IgD-negative memory B cell (primary cell): ENCODE results near the gene NBAS. TPM values are rescaled to one million over a fixed set of nuclear protein-coding genes. Genes with fewer than 3 reads are reported as not detected.
"Not testable (repeated sequence)": the region's sequence is repeated elsewhere in the genome, so short reads cannot be mapped to it uniquely, and the experiment has no call there.

Experiments used
- H3K27ac Mint-ChIP-seq, 3 donors: one replicate each; pipeline ENCODE4 v1.8.0; 2020 to 2022; ENCODE audit warnings: mild to moderate bottlenecking in 3 of 3, mixed read lengths in 3 of 3, moderate library complexity in 1 of 3
- H3K27me3 Mint-ChIP-seq: one replicate; pipeline ENCODE4 v1.8.0; 2021; ENCODE audit warnings: mixed read lengths
- H3K36me3 Mint-ChIP-seq: one replicate; pipeline ENCODE4 v1.8.0; 2020; ENCODE audit warnings: mild to moderate bottlenecking, mixed read lengths
- H3K4me1 Mint-ChIP-seq, 3 donors: one replicate each; pipeline ENCODE4 v1.8.0; 2020 to 2022; ENCODE audit warnings: mixed read lengths in 3 of 3, mild to moderate bottlenecking in 1 of 3
- H3K4me3 Mint-ChIP-seq, 4 donors: one replicate each; pipeline ENCODE4 v1.8.0; 2020 to 2022; ENCODE audit warnings: mild to moderate bottlenecking in 4 of 4, mixed read lengths in 4 of 4, moderate library complexity in 3 of 4
- H3K9me3 Mint-ChIP-seq, 3 donors: one replicate each; pipeline ENCODE4 v1.8.0; 2020 to 2021; ENCODE audit warnings: mixed read lengths in 3 of 3, mild to moderate bottlenecking in 1 of 3
- polyA plus RNA-seq: library from polyadenylated mRNA; unstranded; fragments of 300-500 nt; fragmentation: Illumina TruSeq; gene quantifications from one replicate; pipeline ENCODE4 v1.2.3, GENCODE V29; 2021

The NBAS gene
- polyA plus RNA-seq, 1 donor from 2014 or later: 12.6 TPM

DNA sequence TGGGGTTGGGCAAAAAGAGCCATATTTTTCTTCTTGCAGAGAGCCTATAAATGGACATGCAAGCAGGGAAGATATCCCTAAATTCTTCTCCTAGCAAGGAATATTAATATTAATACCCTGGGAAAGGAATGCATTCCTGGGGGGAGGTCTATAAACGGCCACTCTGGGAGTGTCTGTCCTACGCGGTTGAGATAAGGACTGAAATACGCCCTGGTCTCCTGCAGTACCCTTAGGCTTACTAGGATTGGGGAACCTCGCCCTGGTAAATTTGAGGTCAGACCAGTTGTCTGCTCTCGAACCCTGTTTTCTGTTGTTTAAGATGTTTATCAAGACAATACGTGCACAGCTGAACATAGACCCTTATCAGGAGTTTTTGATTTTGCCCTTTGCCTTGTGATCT lies 302.7 kb downstream of the NBAS start:
- peaks cover 2 to 16% (median 7%) of the 10 kb centered on the region in 3 donors for H3K9me3 Mint-ChIP-seq
- H3K4me3 Mint-ChIP-seq, H3K27ac Mint-ChIP-seq, H3K27me3 Mint-ChIP-seq, H3K4me1 Mint-ChIP-seq: not testable (repeated sequence)
- H3K36me3 Mint-ChIP-seq: peaks cover 14% of the 10 kb centered on the region

DNA sequence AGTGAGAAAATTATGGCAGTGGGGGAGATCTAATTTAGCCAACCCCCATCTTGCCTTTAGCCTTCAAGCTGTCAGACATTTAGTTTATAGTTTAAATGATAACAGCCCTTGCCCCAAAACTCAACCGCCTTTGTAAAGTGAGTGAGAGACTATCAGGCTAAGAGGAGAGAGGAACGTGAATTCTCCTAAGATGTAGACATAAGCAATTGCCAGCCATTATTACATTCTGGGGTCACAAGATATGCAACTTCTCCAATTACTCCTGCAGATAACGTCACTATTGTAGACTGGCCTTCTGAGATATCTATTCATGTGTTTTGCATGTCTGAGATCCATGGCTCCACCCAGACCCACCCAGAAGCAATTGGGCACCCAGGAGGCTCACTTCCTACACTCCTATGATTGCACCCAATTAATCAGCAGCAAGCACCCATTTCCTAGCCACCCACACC lies 307.3 kb downstream of the NBAS start:
- Mint-ChIP-seq H3K36me3 (peaks cover 7% of the 10 kb centered on the region), H3K27ac (no peak overlapping the region), H3K27me3 (no peaks in the 10 kb centered on the region), H3K4me1 (peaks cover 2 to 6% (median 4%) of the 10 kb centered on the region in 3 donors), H3K9me3 (peaks cover 4 to 14% (median 6%) of the 10 kb centered on the region in 3 donors), H3K4me3 (peak overlapping the region in 1 of 4 donors; percentile 19)

DNA sequence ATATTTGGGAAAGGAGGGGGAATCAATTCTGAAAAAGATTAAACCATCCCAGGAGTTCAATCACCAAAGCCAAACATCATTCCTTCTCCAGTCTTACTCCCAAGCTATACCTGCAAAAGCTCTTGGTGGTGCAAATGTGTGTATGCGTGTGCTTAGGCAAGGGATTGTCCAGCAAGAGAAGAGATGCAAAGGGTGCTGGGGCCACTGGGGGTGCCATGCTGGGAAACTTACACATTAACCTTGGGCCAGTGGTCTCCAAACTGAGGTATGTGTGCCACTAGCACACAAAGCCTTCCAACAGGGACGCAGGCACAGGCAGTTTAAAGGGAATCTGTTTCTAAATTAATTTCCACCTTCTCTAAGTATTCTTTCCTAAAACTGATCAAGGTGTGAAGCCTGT lies 307.9 kb downstream of the NBAS start:
- Mint-ChIP-seq H3K4me1 (peaks cover 2 to 8% (median 6%) of the 10 kb centered on the region in 3 donors), H3K27me3 (no peaks in the 10 kb centered on the region), H3K27ac (no peak overlapping the region), H3K36me3 (peaks cover 7% of the 10 kb centered on the region), H3K9me3 (peaks cover 4 to 14% (median 6%) of the 10 kb centered on the region in 3 donors), H3K4me3 (no peak overlapping the region)

DNA sequence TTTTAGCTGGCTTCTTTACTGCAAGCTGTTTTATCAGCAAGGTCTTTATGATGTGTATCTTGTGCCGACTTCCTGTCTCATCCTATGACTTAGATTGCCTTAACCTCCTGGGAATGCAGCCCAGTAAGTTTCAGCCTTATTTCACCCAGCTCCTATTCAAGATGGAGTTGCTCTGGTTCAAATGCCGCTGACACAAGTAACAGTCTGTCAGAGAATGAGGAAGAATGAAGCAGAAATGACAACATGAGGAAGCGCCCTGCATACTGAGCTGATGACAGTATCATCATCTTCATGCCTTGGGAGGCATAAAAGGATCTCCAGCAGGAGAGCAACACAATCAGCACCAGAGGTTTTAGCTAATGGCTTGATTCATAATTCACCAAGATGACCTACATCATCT lies 309.4 kb downstream of the NBAS start:
- H3K4me1 Mint-ChIP-seq: peaks cover 2 to 11% (median 6%) of the 10 kb centered on the region in 3 donors
- H3K27me3 Mint-ChIP-seq: no peaks in the 10 kb centered on the region
- H3K9me3 Mint-ChIP-seq: peaks cover 4 to 11% (median 4%) of the 10 kb centered on the region in 3 donors
- peaks cover 7% of the 10 kb centered on the region for H3K36me3 Mint-ChIP-seq
- H3K27ac Mint-ChIP-seq: no peak overlapping the region
- H3K4me3 Mint-ChIP-seq: no peak overlapping the region

DNA sequence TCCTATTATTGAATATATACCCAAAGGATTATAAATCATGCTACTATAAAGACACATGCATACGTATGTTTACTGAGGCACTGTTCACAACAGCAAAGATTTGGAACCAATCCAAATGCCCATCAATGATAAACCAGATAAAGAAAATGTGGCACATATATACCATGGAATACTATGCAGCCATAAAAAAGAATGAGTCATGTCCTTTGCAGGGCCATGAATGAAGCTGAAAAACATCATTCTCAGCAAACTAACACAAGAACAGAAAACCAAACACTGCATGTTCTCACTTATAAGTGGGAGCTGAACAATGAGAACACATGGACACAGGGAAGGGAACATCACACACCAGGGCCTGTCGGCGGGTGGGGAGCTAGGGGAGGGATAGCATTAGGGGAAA lies 310.2 kb downstream of the NBAS start:
- Mint-ChIP-seq H3K27ac (peak overlapping the region in 1 of 3 donors; percentile 32), H3K4me1 (peaks cover 2 to 11% (median 6%) of the 10 kb centered on the region in 3 donors), H3K9me3 (peaks cover 4 to 11% (median 4%) of the 10 kb centered on the region in 3 donors)
- H3K36me3 Mint-ChIP-seq, H3K4me3 Mint-ChIP-seq, H3K27me3 Mint-ChIP-seq: not testable (repeated sequence)

DNA sequence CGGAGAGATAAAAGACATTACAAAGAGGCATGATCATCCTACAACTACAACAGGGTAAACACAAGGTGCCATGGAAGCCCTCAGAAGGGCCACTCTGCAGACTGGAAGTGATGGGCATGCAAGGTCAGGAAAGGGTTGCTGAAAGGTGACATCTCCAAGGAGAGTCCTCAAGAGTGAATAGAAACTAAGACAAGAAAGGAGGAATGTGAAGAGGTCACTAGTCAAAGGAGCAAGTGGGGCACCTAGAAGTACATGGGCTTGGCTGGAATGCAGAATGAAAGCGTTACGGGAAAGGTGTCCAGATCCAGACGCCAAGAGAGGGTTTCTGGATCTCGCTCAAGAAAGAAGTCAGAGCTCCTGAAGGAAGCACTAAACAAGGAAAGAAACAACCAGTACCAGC lies 314.3 kb downstream of the NBAS start:
- H3K27ac Mint-ChIP-seq: no peak overlapping the region
- H3K4me3 Mint-ChIP-seq: no peak overlapping the region
- H3K9me3 Mint-ChIP-seq: peaks cover 2 to 11% (median 4%) of the 10 kb centered on the region in 3 donors
- H3K27me3 Mint-ChIP-seq: no peaks in the 10 kb centered on the region
- H3K4me1 Mint-ChIP-seq: peaks cover 1 to 13% (median 6%) of the 10 kb centered on the region in 3 donors
- H3K36me3 Mint-ChIP-seq: peaks cover 14% of the 10 kb centered on the region

DNA sequence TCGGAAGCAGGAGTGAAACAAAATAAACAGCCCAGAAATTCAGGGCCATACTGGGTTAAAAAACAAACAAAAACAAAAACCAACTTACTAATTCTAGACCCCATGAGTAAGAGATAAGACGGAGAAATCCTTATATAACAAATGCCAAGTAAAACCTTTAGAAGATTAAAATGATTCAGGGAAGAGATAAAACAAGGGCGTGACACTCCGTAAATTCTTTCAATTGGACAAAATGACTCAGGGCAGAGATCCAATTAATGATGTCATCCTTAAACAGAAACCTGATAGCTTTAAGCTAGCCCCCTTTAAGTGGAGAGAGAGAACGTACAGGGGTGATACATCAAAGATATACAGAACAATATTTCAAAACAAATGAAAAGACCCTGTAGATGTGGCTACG lies 317.4 kb downstream of the NBAS start:
- Mint-ChIP-seq H3K4me1 (peaks cover 0 to 13% (median 1%) of the 10 kb centered on the region in 3 donors), H3K36me3 (peaks cover 7% of the 10 kb centered on the region), H3K27ac (no peak overlapping the region), H3K4me3 (no peak overlapping the region), H3K9me3 (no peaks in the 10 kb centered on the region), H3K27me3 (no peaks in the 10 kb centered on the region)

DNA sequence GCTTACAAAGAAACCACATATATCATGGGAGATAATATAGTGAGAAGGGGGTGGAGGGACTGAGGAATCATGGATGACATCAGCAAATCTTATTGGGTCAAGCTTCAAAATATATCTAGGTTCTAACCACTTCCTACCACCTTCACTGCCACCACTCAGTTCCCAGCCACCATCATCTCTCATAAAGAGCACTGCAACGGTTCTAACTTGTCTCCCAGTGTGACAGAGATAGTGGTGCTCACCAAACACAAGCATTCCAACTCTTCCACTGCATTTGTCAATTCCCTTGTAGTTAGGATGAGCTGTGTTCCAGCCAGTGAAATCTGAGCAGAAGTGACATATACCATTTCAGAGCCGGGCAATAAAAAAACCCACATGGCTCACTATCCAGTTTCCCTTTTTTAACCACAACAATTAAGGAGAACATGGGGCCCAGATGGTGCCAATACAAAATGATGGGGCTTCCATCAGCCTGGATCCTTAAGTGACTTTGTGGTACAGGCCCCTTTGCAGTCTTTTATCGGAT lies 318.1 kb downstream of the NBAS start:
- peaks cover 10% of the 10 kb centered on the region for H3K36me3 Mint-ChIP-seq
- no peak overlapping the region for H3K27ac Mint-ChIP-seq
- H3K4me3 Mint-ChIP-seq: no peak overlapping the region
- H3K27me3 Mint-ChIP-seq: no peaks in the 10 kb centered on the region
- no peaks in the 10 kb centered on the region for H3K9me3 Mint-ChIP-seq
- peaks cover 0 to 6% (median 1%) of the 10 kb centered on the region in 3 donors for H3K4me1 Mint-ChIP-seq

DNA sequence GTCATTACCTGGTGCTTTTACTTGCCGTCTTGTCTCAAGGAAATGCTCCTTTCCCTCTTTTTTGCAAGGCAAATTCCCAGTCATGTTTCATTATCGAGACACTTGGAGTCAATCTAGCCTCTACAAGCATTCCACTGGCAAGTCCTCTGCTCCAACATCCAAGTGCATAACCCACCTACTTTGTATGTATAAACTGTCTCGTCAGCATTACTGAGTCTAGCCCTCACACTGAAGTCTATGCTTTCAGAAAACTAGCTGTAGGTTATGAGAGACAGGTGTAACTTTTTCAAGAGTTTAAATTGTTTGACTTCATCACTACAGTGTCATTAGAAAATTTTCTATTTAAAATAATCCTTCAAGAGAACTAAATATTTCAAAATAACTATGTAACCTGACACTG lies 319.2 kb downstream of the NBAS start:
- Mint-ChIP-seq H3K4me1 (peaks cover 0 to 5% (median 1%) of the 10 kb centered on the region in 3 donors), H3K27ac (no peak overlapping the region), H3K27me3 (no peaks in the 10 kb centered on the region), H3K9me3 (no peaks in the 10 kb centered on the region), H3K4me3 (no peak overlapping the region), H3K36me3 (peaks cover 11% of the 10 kb centered on the region)

DNA sequence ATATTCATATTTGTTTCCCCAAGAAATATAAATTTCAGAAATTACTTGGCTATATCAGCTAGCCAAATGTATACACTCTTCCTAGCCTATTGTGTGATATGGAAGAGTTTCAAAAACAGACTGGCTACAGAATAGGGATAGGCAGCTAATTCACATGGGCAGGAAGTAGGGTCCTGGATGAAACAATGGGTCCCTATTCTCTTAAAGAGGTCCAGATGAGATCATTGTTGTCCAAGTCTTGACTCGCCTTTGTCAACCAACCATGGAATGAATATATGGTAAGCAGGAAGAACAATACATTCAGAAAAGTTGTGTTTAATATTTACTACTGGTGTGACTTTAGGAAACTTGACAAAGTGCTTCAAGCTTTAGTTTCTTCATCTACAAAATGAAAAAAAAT lies 319.9 kb downstream of the NBAS start:
- Mint-ChIP-seq H3K27me3 (no peaks in the 10 kb centered on the region), H3K4me3 (no peak overlapping the region), H3K27ac (no peak overlapping the region), H3K9me3 (no peaks in the 10 kb centered on the region), H3K4me1 (peaks cover 0 to 5% (median 1%) of the 10 kb centered on the region in 3 donors), H3K36me3 (peaks cover 11% of the 10 kb centered on the region)

DNA sequence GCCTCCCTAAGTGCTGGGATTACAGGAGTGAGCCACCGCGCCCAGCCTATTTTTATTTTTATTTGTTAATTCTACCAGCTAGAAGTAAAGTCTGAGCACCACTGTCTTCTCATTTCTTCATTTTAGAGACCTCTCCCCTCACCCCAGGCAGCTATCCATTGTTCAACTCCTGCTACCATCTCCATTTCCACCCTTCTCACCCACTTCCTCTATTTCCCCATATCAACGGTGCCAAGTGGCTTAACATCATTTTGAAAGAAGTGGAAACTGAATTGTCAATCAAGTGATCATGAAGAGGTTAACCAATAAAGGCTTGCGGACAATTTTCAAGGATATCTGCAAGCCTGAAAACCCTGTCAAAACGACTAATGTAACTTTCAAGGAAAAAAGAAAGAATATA lies 323.1 kb downstream of the NBAS start:
- peaks cover 10% of the 10 kb centered on the region for H3K36me3 Mint-ChIP-seq
- H3K27me3 Mint-ChIP-seq: no peaks in the 10 kb centered on the region
- H3K9me3 Mint-ChIP-seq: no peaks in the 10 kb centered on the region
- no peak overlapping the region for H3K27ac Mint-ChIP-seq
- no peak overlapping the region for H3K4me3 Mint-ChIP-seq
- H3K4me1 Mint-ChIP-seq: no peaks in the 10 kb centered on the region

DNA sequence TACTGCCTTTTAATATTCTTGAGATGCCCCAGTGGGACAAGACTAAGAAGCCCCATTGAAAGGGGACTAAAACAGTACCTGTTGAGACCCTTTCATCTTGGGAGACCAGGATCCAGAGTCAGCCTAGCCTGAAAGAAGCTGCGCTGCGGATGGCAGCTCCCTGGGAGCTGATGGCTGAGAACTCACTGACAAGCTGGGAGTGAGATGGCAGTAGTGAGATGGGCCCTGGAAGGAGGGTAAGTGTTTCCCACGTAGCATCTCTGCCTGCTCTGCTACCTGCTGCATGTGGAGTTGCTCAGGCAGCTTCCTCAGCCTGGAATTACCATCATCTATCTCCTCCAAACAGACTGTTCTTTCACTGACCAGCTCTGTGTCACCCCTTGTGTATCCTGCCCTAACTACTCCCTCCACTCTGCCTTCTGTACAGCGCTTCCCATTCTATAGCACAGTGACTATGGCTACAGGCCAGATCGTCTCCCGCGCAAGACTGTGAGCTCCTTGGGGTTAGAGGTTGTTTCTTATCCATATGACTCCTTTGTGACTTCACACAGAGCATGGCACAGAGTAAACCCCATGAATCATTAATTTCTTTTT lies 330.4 kb downstream of the NBAS start:
- no peak overlapping the region for H3K4me3 Mint-ChIP-seq
- H3K9me3 Mint-ChIP-seq: peaks cover 0 to 10% (median 2%) of the 10 kb centered on the region in 3 donors
- H3K27ac Mint-ChIP-seq: no peak overlapping the region
- peaks cover 32% of the 10 kb centered on the region for H3K36me3 Mint-ChIP-seq
- no peaks in the 10 kb centered on the region for H3K4me1 Mint-ChIP-seq
- no peaks in the 10 kb centered on the region for H3K27me3 Mint-ChIP-seq

DNA sequence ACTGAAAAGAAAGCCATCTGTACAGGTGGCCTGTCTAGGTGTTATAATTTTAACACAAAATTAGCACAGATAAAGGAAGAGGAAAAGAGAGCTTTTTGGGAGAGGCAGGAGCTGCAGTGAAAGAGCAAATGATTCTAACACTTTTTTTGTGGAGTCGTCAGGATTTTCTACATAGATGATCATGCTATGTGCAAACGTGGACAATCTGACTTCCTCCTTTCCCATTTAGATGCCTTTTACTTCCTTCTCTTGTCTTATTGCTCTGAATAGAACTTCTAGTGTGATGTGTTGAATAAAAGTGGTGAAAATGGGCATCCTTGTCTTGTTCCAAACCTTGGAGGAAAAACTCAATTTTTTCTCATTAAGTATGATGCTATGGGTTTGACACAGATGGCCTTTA lies 334.5 kb downstream of the NBAS start:
- Mint-ChIP-seq H3K27ac (no peak overlapping the region), H3K4me3 (no peak overlapping the region), H3K9me3 (peaks cover 0 to 10% (median 2%) of the 10 kb centered on the region in 3 donors), H3K4me1 (no peaks in the 10 kb centered on the region), H3K36me3 (peaks cover 28% of the 10 kb centered on the region), H3K27me3 (no peaks in the 10 kb centered on the region)

DNA sequence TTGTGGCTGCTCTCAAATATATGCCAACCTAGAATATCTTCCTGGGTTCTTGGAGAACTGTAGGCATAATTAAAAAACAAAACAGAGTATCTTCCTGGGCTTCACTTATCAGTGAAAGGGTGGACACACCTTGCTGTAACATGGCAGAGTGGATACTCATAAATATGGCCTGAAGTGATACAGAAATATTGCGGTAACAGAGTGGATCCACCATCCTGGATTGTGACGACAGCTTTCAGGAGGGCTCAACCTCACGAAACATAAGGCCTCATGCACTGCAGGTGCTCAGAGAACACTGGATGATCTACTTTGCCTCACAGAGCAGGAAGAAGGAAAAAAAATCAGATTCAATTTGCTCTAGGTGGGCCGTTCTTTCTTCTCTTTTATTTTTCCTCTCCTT lies 336.0 kb downstream of the NBAS start:
- H3K9me3 Mint-ChIP-seq: peaks cover 0 to 10% (median 2%) of the 10 kb centered on the region in 3 donors
- H3K36me3 Mint-ChIP-seq: peaks cover 32% of the 10 kb centered on the region
- H3K4me1 Mint-ChIP-seq: no peaks in the 10 kb centered on the region
- H3K27me3 Mint-ChIP-seq: no peaks in the 10 kb centered on the region
- H3K4me3 Mint-ChIP-seq: no peak overlapping the region
- H3K27ac Mint-ChIP-seq: no peak overlapping the region

DNA sequence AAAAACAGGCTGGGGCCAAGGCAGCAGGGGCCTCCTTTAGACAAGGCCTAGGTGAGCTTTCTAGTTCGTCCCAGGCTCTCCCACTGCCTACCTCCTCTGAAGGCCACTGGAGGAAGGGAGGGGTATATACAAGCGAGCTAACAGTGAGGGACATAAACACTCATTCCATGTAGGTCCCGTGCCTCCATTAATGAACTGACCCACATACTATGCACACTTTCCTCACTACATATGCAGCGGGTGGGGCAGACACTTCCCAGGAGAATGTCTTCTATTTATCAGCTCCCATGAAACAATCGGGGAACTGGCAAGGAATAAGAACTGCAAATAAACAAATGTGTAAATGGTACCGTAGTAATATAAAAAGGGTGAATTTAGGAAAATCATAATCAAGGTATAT lies 336.5 kb downstream of the NBAS start:
- H3K36me3 Mint-ChIP-seq: peaks cover 32% of the 10 kb centered on the region
- no peaks in the 10 kb centered on the region for H3K27me3 Mint-ChIP-seq
- H3K4me3 Mint-ChIP-seq: no peak overlapping the region
- no peaks in the 10 kb centered on the region for H3K4me1 Mint-ChIP-seq
- no peak overlapping the region for H3K27ac Mint-ChIP-seq
- peaks cover 0 to 10% (median 2%) of the 10 kb centered on the region in 3 donors for H3K9me3 Mint-ChIP-seq

DNA sequence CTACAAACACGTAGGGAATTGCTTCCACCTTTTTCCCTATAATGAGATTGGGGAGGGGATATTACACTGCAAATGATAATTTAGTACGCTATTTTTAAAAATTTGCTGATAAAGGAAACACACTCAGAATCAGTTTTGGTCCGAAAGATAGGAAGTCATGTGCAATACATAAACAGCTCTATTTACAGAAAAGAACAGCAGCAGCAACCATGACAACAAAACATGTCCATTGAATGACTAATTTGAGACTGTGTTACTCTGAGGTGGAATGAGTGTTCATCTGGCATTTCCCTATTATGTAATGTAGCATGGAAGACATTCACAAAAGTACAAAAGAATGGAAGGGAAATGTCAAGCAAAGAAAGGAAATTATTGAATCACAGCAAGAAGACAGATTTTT lies 337.2 kb downstream of the NBAS start:
- Mint-ChIP-seq H3K4me3 (no peak overlapping the region), H3K4me1 (no peaks in the 10 kb centered on the region), H3K36me3 (peaks cover 31% of the 10 kb centered on the region), H3K27me3 (no peaks in the 10 kb centered on the region), H3K27ac (no peak overlapping the region), H3K9me3 (peaks cover 0 to 10% (median 2%) of the 10 kb centered on the region in 3 donors)
